RWPE1 (cell line): ENCODE measurements around the gene PLEKHJ1.

Experiments
- CTCF ChIA-PET: fragments of 350-600 bp; sonication (Branson Sonifier 250); formaldehyde crosslinking; extraction: SDS; loops from one replicate; lab custom pipeline; 2021; lab: Yijun Ruan, JAX
- POLR2A ChIA-PET: fragments of 400-600 bp; formaldehyde crosslinking; extraction: SDS; loops from one replicate; lab custom pipeline; 2020; ENCODE audit warnings: antibody characterized with exemption; ENCODE audit not compliant: low non-redundant PET; lab: Yijun Ruan, JAX
- DNase-seq: peaks from one replicate; pipeline ENCODE4 v3.0.0; 2012; ENCODE audit warnings: low spot score
- H3K27ac ChIP-seq: fragments of 450-650 bp; 2 replicates; pipeline ENCODE4 v1.5.1; 2017
- TF ChIP-seq, protein P1 (sequence below): fragments of 450-650 bp; conservative IDR thresholded peaks from 2 replicates; pipeline ENCODE4 v1.5.1; 2017; ENCODE audit warnings: low read depth, mild to moderate bottlenecking

PLEKHJ1 gene

DNA sequence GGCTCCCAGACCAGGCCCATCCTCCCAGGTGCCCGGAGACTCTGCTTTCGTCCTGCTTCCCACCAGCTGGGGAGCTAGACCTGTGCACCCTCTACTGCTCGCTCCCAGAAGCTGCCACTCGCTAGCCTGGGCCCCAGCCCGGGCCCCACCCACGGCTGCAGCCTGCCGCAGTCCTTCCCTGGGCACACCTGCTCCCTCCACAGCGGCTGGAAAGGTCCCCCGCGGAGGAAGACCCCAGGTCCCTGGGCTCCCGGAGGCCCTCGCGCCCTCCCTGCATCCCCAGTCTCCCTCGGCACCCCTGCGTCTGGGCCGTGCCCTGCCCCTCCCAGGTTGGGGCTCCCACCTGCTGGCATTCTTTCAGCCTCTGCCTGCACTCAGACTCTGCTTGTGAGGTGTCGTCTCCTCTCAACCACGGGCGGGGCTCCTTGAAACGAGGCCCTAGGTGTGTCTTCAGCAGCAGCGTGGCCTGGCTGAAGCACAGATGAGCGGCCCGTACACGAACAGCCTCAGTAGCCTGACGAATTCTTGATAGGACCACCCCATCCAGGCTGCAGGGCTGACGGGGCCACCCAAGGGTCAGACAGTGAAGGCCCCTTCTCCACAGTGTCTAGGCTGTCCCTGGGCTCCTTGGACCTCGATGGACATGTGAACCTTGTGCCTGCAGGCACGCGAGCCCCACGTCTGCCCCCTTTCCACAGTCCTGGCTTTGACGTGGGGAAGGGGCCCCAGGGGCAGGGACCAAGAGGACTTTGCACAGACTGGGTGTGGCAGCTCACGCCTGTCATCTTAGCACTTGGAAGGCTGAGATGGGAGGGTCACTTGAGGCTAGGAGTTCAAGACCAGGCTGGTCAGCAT is 44.4 kb downstream of the PLEKHJ1 start:
- CTCF ChIA-PET = no interaction called here
- TF ChIP-seq, protein P1, sequence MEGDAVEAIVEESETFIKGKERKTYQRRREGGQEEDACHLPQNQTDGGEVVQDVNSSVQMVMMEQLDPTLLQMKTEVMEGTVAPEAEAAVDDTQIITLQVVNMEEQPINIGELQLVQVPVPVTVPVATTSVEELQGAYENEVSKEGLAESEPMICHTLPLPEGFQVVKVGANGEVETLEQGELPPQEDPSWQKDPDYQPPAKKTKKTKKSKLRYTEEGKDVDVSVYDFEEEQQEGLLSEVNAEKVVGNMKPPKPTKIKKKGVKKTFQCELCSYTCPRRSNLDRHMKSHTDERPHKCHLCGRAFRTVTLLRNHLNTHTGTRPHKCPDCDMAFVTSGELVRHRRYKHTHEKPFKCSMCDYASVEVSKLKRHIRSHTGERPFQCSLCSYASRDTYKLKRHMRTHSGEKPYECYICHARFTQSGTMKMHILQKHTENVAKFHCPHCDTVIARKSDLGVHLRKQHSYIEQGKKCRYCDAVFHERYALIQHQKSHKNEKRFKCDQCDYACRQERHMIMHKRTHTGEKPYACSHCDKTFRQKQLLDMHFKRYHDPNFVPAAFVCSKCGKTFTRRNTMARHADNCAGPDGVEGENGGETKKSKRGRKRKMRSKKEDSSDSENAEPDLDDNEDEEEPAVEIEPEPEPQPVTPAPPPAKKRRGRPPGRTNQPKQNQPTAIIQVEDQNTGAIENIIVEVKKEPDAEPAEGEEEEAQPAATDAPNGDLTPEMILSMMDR = no peak
- H3K27ac ChIP-seq = no peak overlapping the region
- POLR2A ChIA-PET = no interaction called here
- DNase-seq = no peak

DNA sequence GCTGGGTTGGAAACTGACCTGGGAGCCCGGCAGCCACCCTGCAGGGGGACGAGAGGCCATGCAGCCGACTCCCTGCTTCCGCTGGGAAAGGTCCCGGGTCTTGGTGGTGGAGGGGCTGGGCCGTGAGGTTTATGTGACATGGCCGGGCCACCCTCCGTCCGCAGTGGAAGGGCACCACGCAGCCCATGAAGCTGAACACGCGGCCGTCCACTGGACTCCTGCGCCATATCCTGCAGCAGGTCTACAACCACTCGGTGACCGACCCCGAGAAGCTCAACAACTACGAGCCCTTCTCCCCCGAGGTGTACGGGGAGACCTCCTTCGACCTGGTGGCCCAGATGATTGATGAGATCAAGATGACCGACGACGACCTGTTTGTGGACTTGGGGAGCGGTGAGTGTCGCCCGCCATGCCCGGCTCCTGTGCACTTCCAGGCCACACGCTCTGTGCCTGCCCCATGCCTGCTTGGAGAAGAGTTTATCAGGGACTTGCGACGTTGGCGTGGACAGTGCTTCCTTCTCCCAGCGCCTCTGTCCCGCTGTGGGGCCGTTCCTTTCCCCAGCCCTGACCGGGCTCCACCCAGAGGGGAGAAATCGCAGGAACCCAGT is 45.2 kb downstream of the PLEKHJ1 start:
- no peak for DNase-seq
- CTCF ChIA-PET = no interaction called here
- POLR2A ChIA-PET = no interaction called here
- no peak overlapping the region for H3K27ac ChIP-seq
- TF ChIP-seq, protein P1 = no peak

DNA sequence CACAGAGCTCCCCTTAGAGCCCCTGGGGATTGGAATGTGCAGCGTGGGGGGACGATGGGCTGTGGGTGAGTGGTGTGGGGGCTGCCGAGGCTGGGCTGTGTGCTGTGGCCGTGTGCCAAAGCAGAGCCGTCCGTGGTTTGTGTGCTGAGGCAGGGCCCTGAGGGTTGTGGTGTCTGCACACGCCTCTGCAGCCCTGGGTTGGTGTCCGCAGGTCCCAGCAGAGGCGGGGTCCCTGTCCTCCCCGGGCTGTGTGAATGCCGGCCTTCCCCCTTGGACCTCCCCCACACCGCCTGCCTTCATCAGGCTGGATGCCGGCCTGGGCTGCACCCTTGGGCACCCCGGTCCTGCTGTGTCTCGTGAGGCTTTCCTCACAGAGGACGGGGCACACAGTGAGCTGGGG is 46.2 kb downstream of the PLEKHJ1 start:
- ChIA-PET POLR2A (no interaction called here), CTCF (interaction anchor here (0.5 kb wide), 1 partner anchor 520 kb away, joined by 4 read pairs; no protein-coding TSS in a partner anchor)
- no peak for DNase-seq
- TF ChIP-seq, protein P1 = no peak
- no peak overlapping the region for H3K27ac ChIP-seq

DNA sequence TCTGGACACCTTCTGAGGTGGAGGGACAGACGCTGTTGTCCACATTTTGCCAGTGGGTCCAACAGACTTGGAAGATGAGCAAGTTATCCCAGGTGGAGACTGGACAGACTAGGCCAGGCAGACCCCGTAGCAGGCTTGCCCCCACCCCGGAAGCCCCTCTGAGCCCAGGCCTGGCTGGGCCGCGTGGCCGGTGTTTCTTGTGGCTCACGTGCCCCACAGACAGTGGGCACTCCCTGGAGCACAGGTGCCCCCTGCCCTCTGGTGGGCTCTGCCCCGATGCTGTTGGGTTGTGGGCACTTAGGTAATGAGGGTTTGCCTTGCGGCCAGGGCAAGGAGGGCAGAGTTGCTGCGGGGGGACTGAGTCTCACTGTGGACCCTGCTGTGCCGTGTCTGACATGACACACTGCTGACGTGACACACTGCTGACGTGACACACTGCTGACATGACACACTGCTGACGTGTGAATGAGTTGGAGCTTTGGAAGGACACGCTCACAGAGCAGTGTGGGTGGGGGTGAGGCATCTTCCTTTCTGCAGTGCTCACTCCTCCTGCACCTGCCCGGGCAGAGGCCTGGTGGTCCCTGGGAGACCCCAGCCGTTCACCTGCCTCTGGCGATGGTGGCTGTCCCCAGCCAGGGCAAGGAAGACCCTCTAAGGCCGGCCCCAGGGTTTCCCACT is 47.3 kb downstream of the PLEKHJ1 start:
- TF ChIP-seq, protein P1 = no peak
- ChIA-PET CTCF (no interaction called here), POLR2A (no interaction called here)
- 0 out of 2 replicates have a peak overlapping the region, but pooled peaks have one; percentile 2 for H3K27ac ChIP-seq
- no peak for DNase-seq

DNA sequence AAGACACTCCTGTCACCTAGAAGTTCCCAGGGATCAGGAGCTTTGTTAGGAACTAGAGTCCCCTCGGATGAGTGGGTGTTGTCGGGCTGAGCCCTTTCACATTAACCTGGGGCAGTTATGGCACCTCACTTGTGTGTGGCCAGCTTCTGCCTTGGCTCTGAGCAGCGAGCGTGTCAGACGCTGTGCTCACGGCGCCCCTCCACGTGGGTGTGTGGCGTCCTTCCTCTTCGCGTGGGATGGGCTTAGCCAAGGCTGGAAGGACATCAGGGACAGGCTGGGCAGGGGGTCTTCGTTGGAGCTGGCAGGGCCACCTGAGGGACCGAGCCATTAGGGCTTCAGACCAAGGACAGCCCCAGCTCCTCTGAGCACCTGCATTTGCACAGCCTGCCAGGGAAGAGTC is 49.0 kb downstream of the PLEKHJ1 start:
- ChIA-PET POLR2A (no interaction called here), CTCF (interaction anchor here (0.7 kb wide), 1 partner anchor 1170 kb away, joined by 4 read pairs; no protein-coding TSS in a partner anchor)
- peak overlapping the region; percentile 9; the same call in 1 of the 2 replicates for H3K27ac ChIP-seq
- TF ChIP-seq, protein P1 = no peak
- DNase-seq = no peak
